Stimulated activated CD8-positive, alpha-beta memory T cell treated with anti-CD3 and anti-CD28 coated beads, Interleukin-12 subunit alpha, Interleukin-12 subunit beta, amount 100 ng/mL, for 24 hours (primary cell): Measurements from ENCODE around the gene KDELR1.
A peak's percentile ranks its signal among the peaks of the same experiment; 100 is the strongest.

Source experiments
- DNase-seq: peaks from one replicate; pipeline ENCODE4 v3.0.0-alpha.2; 2020; ENCODE audit errors: extremely low read depth

KDELR1 gene

DNA sequence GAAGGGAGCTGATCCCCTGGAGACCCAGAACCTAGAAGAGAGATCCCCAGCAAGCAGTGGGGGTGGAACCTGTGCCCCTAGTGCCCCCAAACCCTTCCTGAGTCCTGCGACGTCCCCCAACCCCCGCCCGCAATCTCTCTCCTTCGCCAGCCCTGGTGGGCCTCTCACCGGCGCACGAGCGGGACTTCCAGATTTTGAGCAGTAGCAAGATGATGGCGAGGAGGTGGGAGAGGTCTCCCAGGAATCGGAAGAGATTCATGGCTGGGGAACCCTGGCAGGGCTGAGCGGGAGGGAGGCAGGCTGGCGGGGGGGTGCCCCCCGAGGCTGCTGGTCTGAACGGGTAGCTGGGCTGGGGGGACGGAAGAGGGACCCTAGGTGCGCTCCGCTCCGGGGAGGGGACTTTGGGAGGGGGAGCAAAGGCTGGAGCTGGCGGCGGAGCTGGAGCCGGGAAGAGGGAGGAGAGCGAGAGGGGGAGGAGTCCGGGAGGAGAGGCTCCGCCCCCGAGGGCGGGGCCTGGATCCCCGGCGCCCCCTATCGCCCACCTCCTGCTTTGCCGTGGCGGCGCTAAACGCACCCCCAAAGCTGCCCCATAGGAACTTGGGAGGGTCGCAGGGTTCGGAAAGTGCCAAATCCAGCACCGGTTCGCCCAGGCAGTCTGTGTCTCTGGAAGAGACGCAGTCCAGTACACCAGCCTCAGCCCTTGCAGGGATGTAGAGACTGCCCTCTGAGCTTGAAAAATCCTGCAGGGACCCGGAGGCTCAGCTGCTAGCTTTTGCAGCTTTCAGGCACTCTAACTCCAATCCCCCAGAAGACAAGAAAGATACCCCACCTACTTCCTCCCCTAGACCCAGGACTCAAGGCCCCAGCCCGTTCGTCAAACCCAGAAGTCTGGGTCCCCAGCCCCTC lies at the start of gene KDELR1:
TSS of gene KDELR1 (minus strand) at position 452 of the 906 bp plus-strand sequence. CDS start at position 259, 193 bp downstream.
- no peak for DNase-seq

GRCh38 chr19:48436586-48436985 lies 45.2 kb upstream of the KDELR1 start:
- no peak for DNase-seq

DNA sequence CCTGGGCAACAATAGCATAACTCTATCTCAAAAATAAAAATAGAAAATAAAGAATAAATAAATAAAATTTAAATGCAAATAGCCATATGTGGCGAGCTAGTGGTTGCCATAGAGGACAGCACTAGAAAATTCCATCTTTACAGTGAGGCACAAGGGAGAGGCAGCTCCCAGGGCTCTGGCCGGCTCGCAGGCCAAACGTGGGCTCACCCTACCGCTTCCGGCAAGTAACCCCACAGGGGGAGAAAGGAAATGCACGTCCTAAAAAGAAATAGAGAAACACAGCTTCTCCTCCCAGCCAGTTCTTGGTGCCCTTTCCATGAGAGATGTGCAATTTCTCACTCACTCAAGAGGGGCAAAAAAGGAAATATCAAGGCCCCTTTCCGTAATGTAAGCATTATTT lies 42.0 kb upstream of the KDELR1 start:
- DNase-seq = no peak

DNA sequence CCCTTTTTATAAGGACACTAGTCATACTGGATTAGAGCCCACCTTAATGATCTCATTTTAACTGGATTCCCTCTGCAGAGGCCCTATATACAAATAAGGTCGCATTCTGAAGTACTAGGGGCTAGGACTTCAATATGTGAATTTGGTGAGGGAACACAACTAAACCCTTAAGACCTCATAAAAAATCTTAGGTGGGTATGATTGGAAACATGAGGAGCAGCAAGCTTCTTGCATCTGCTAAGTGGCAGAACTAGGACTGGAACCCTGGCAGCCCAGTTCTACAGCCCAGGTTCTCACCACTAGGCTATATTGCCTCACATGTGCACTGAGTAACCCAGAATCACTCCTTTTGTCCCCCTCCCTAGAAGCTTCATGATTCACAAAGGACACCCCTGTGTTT lies 37.3 kb upstream of the KDELR1 start:
- DNase-seq = no peak

GRCh38 chr19:48424694-48425219 lies 33.4 kb upstream of the KDELR1 start:
- DNase-seq = no peak

DNA sequence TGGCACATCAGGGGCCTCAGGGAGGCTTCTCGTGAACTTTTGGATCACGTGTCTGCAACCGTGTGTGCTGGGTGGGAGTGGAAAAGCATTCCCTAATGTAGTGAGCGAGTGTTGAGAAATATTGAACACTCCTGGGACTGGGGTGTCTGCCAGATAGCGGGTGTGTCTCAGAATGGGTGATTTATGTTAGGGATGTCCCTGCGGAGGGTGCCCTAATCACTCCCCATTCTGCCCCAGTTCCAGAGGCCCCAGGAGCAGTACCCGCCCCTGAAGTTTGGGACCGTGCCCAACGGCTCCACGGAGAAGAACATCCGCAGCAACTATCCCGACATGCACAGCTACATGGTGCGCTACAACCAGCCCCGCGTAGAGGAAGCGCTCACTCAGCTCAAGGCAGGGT lies 30.2 kb upstream of the KDELR1 start:
- no peak for DNase-seq

DNA sequence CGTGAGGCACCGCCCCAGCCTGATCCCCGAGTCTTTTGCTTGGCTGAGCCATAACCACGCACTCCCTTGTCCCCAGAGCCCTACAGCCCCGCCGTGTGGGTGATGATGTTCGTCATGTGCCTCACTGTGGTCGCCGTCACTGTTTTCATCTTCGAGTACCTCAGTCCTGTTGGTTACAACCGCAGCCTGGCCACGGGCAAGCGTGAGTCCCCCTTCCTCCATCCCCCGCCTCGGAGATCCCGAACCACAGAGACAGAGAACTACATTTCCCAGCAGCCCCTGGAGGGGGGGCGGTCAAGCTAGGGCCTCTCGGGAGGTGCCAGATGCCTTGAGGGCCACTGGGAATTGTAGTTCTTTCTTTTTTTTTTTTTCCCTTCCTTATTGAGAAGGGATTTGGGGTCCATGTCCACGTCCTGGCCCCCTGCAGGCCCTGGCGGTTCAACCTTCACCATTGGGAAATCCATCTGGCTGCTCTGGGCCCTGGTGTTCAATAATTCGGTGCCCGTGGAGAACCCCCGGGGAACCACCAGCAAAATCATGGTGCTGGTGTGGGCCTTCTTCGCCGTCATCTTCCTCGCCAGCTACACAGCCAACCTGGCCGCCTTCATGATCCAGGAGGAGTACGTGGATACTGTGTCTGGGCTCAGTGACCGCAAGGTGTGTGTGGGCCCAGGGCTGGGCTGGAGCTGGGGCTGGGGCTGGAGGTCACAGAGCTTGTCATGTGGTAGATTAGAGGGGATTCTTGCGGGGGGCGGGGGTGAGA lies 28.0 kb upstream of the KDELR1 start:
- no peak for DNase-seq

- DNase-seq = no peak
These were observed 27.1 kb upstream of the KDELR1 start for GRCh38 chr19:48418317-48419064.

GRCh38 chr19:48417421-48417820 lies 26.1 kb upstream of the KDELR1 start:
- DNase-seq = no peak

- DNase-seq = no peak
These were observed 24.5 kb upstream of the KDELR1 start for GRCh38 chr19:48415806-48416221.

DNA sequence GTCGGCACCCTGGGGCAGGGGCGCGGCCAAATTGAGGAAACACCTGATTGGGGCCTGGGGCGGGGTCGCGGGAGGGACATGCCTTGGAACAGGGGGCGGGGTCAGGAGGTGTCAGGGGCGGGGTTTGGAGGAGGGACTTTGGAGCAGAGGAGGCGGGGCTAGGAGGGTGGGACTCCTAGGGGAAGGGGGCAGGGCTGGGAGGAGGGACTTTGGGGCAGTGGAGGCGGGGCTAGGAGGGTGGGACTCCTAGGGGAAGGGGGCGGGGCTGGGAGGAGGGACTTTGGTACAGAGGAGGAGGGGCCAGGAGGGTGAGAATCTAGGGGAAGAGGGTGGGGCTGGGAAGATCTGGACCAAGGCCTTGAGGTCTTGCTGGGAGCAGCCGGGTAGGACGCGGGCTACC lies 24.0 kb upstream of the KDELR1 start:
- no peak for DNase-seq

- no peak for DNase-seq
These were observed 22.7 kb upstream of the KDELR1 start for GRCh38 chr19:48413879-48414587.

- no peak for DNase-seq
These were observed 14.5 kb upstream of the KDELR1 start for GRCh38 chr19:48405850-48406249.

DNA sequence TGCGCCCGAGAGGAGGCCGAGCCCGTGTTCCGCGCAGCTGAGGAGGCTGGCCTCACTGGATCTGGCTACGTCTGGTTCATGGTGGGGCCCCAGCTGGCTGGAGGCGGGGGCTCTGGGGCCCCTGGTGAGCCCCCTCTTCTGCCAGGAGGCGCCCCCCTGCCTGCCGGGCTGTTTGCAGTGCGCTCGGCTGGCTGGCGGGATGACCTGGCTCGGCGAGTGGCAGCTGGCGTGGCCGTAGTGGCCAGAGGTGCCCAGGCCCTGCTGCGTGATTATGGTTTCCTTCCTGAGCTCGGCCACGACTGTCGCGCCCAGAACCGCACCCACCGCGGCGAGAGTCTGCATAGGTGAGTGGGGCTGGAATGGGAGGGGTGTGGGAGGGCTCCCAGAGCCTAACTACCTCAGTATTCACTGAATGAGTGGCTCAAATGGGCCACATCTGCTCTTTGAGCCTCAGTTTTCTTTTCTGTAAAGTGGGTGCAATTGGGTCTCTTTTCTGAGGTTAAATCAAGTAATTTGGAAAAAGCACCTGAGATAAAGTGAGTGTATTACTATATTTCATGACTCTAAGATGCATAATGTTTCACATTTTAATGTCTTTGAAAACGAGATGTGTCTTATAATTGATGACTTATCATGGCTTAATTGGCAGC lies 13.8 kb upstream of the KDELR1 start:
- DNase-seq = no peak

- DNase-seq = no peak
These were observed 12.3 kb upstream of the KDELR1 start for GRCh38 chr19:48403606-48404005.

DNA sequence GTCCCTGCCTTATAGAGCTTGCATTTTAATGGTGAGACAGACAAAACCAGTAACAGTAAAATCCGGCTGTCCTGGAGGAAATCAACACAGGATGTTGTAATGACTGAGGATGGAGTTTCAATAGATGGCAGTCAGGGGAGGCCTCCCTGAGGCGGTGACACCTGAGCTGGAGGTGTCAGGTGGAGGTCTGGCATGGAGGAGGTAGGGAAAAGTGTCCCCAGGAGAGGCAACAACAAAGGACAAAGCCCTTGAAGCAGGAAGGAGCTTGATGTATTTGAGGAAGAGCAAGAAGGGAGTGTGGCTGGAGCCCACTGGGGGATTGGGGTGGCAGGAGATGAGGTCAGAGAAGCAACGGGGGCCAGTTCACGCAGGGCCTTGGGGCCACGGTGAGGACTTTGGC lies 9.9 kb upstream of the KDELR1 start:
- no peak for DNase-seq

- DNase-seq = no peak
These were observed 8.8 kb upstream of the KDELR1 start for GRCh38 chr19:48400018-48400742.

GRCh38 chr19:48398375-48399235 lies 7.3 kb upstream of the KDELR1 start:
- peak; percentile 57 for DNase-seq

DNA sequence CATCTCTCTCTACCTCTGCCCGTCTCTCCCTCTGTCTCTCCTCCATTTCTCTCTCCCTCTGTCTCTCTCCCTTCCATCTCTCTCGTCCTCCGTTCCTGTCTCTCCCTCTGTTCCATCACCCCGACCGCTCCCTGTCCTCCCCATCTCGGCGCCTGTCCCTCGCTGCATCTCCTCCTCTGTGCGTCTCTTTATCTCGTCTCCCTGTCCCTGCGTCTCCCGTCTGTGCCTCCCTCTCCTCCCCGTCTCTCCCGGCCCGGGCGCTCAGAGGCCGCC lies 6.7 kb upstream of the KDELR1 start:
- DNase-seq = no peak
